Measurements from ENCODE around the gene ALCAM.

ALCAM gene

DNA sequence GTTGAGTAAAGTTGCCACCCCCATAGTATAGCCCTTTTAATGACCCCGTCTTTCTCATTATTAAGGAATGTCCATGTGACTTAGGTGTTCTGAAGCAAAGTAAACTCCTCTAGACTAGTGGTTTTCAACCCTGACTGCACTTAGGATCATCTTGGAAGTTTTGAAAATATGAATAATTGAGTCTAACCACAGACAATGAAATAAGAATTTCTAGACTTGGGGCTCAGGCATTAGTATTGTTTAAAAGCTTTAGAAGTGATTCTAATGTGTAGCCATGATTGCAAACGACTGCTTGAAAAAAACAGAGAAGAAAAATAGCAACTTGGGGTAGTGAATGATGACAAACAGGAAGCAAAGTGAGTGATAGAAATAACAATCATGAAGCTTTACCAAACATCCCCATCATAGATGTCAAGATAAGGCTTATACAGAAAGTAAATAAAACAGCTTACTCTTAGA, 35.0 kb downstream of the ALCAM start:
- TF ChIP-seq, protein P1, sequence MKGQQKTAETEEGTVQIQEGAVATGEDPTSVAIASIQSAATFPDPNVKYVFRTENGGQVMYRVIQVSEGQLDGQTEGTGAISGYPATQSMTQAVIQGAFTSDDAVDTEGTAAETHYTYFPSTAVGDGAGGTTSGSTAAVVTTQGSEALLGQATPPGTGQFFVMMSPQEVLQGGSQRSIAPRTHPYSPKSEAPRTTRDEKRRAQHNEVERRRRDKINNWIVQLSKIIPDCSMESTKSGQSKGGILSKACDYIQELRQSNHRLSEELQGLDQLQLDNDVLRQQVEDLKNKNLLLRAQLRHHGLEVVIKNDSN (IDR thresholded peaks at IDR 0.05) = 0 out of 2 replicates have a peak, but pooled peaks have one; percentile 15
- TF ChIP-seq MAX (IDR thresholded peaks at IDR 0.05) = no peak

DNA sequence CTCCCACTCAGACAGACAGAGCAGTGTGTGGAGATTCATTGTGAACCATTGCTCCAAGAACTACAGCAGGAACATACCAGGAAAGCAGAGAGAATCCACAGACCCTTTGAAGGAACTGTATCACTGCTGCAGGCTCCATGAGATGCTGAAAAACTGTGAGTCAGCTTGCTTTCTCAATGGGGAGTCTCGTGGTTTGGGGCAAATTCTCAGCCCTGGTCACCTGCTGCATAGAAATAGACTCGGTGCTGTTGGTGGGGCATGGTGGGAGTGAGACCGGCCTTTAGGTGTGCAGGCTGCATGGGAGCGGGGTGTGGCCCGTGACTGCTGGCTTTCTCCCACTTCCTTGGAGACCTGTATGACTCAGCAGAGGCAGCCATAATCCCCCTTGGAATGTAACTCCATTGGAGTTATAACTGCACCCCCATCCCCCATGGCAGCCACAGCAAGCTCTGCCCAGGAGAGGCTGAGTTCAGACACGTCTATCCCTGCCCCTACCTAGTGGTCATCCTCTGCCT, 35.6 kb downstream of the ALCAM start:
- TF ChIP-seq EP300 (IDR thresholded peaks at IDR 0.05; ENCODE audit: borderline replicate concordance) (peak; percentile 32; the same call in 1 of the 2 replicates), TEAD4 (IDR thresholded peaks at IDR 0.05) (peak; percentile 55; the same call in 1 of the 2 replicates), YY1 (IDR thresholded peaks at IDR 0.05; ENCODE audit: low read depth) (peak; percentile 68; the same call in 1 of the 2 replicates), MAX (IDR thresholded peaks at IDR 0.05) (no peak)

DNA sequence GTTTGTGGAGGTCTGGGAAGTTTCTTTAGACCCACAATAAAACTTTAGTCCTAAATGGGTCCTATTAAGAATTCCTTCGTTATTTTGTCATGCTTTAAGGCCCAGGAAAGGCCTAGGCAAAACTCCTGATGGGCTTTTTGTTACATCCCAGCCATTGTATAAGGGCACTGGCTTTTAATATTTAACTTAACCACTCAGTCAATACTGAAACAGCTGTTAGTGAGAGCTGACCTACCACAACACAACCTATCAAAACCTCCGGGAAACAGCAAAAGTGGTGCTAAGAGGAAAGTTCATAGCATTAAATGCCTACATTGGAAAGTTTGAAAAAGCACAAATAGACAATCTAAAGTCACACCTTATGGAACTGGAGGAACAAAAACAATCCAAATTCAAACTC, 39.6 kb downstream of the ALCAM start:
- no peak for TF ChIP-seq TCF12 (IDR thresholded peaks at IDR 0.05; ENCODE audit: low read depth)

- TF ChIP-seq TCF12 (IDR thresholded peaks at IDR 0.05; ENCODE audit: low read depth) (no peak), TAF1 (IDR thresholded peaks at IDR 0.05; ENCODE audit: low read depth) (no peak), NFIC (IDR thresholded peaks at IDR 0.05) (no peak), EP300 (IDR thresholded peaks at IDR 0.05; ENCODE audit: borderline replicate concordance) (no peak), CREB1 (IDR thresholded peaks at IDR 0.05; ENCODE audit: low read depth) (no peak), FOXM1 (IDR thresholded peaks at IDR 0.05; ENCODE audit: borderline replicate concordance, low read depth) (no peak), YY1 (IDR thresholded peaks at IDR 0.05; ENCODE audit: low read depth) (no peak), ZBTB7A (IDR thresholded peaks at IDR 0.05; ENCODE audit: low read depth) (no peak), TEAD4 (IDR thresholded peaks at IDR 0.05) (no peak), MAX (IDR thresholded peaks at IDR 0.05) (no peak), EGR1 (IDR thresholded peaks at IDR 0.05) (no peak), CEBPB (IDR thresholded peaks at IDR 0.05) (no peak), RAD21 (IDR thresholded peaks at IDR 0.05; ENCODE audit: low read depth) (no peak)
- TF ChIP-seq, protein P2, sequence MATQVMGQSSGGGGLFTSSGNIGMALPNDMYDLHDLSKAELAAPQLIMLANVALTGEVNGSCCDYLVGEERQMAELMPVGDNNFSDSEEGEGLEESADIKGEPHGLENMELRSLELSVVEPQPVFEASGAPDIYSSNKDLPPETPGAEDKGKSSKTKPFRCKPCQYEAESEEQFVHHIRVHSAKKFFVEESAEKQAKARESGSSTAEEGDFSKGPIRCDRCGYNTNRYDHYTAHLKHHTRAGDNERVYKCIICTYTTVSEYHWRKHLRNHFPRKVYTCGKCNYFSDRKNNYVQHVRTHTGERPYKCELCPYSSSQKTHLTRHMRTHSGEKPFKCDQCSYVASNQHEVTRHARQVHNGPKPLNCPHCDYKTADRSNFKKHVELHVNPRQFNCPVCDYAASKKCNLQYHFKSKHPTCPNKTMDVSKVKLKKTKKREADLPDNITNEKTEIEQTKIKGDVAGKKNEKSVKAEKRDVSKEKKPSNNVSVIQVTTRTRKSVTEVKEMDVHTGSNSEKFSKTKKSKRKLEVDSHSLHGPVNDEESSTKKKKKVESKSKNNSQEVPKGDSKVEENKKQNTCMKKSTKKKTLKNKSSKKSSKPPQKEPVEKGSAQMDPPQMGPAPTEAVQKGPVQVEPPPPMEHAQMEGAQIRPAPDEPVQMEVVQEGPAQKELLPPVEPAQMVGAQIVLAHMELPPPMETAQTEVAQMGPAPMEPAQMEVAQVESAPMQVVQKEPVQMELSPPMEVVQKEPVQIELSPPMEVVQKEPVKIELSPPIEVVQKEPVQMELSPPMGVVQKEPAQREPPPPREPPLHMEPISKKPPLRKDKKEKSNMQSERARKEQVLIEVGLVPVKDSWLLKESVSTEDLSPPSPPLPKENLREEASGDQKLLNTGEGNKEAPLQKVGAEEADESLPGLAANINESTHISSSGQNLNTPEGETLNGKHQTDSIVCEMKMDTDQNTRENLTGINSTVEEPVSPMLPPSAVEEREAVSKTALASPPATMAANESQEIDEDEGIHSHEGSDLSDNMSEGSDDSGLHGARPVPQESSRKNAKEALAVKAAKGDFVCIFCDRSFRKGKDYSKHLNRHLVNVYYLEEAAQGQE (IDR thresholded peaks at IDR 0.05; ENCODE audit: low read depth) = no peak
- TF ChIP-seq, protein P1 (IDR thresholded peaks at IDR 0.05) = no peak
These were observed 42.7 kb downstream of the ALCAM start for GRCh38 chr3:105409364-105409763.

GRCh38 chr3:105413343-105413887, 46.7 kb downstream of the ALCAM start:
- no peak for TF ChIP-seq NFIC (IDR thresholded peaks at IDR 0.05)
- TF ChIP-seq EGR1 (IDR thresholded peaks at IDR 0.05) = no peak
- TF ChIP-seq YY1 (IDR thresholded peaks at IDR 0.05; ENCODE audit: low read depth) = no peak
- no peak for TF ChIP-seq TAF1 (IDR thresholded peaks at IDR 0.05; ENCODE audit: low read depth)
- no peak for TF ChIP-seq CEBPB (IDR thresholded peaks at IDR 0.05)
- TF ChIP-seq FOXM1 (IDR thresholded peaks at IDR 0.05; ENCODE audit: borderline replicate concordance, low read depth) = no peak
- TF ChIP-seq TEAD4 (IDR thresholded peaks at IDR 0.05) = no peak
- TF ChIP-seq TCF12 (IDR thresholded peaks at IDR 0.05; ENCODE audit: low read depth) = no peak

- TF ChIP-seq YY1 (IDR thresholded peaks at IDR 0.05; ENCODE audit: low read depth) = no peak
- no peak for TF ChIP-seq CEBPB (IDR thresholded peaks at IDR 0.05)
- no peak for TF ChIP-seq FOXM1 (IDR thresholded peaks at IDR 0.05; ENCODE audit: borderline replicate concordance, low read depth)
- TF ChIP-seq, protein P1 (IDR thresholded peaks at IDR 0.05) = no peak
- TF ChIP-seq ZBTB7A (IDR thresholded peaks at IDR 0.05; ENCODE audit: low read depth) = no peak
- TF ChIP-seq NFIC (IDR thresholded peaks at IDR 0.05) = no peak
- no peak for TF ChIP-seq EP300 (IDR thresholded peaks at IDR 0.05; ENCODE audit: borderline replicate concordance)
- TF ChIP-seq TEAD4 (IDR thresholded peaks at IDR 0.05) = no peak
- no peak for TF ChIP-seq TAF1 (IDR thresholded peaks at IDR 0.05; ENCODE audit: low read depth)
- no peak for TF ChIP-seq TCF12 (IDR thresholded peaks at IDR 0.05; ENCODE audit: low read depth)
- TF ChIP-seq EGR1 (IDR thresholded peaks at IDR 0.05) = no peak
- TF ChIP-seq CREB1 (IDR thresholded peaks at IDR 0.05; ENCODE audit: low read depth) = no peak
- TF ChIP-seq MAX (IDR thresholded peaks at IDR 0.05) = no peak
- TF ChIP-seq RAD21 (IDR thresholded peaks at IDR 0.05; ENCODE audit: low read depth) = no peak
- TF ChIP-seq, protein P2 (IDR thresholded peaks at IDR 0.05; ENCODE audit: low read depth) = no peak
These were observed 48.1 kb downstream of the ALCAM start for GRCh38 chr3:105414841-105415240.

Measured in Ishikawa (cell line).